OCI-LY7 (cell line): Measurements from ENCODE around the gene PDE2A. TPM values are rescaled to one million over a fixed set of nuclear protein-coding genes. Genes with fewer than 3 reads are reported as not detected.

Experiments
- BruUV-seq: library from RNA; stranded (reverse); fragments of 400-500 nt; replicated peaks from 2 replicates; lab custom pipeline; 2021; lab: Mats Ljungman, UMichigan
- CTCF ChIA-PET: fragments of 300-600 bp; sonication (Branson Sonifier 250); formaldehyde crosslinking; loops from one replicate; lab custom pipeline; 2022; ENCODE audit warnings: antibody characterized with exemption; ENCODE audit not compliant: unreplicated experiment; lab: Charles Lee
- POLR2A ChIA-PET: fragments of 300-600 bp; sonication (Branson Sonifier 250); formaldehyde crosslinking; loops from one replicate; lab custom pipeline; 2022; ENCODE audit warnings: antibody characterized with exemption; lab: Charles Lee
- DNase-seq: peaks from one replicate; pipeline ENCODE4 v3.0.0-alpha.2; 2015; ENCODE audit warnings: low spot score
- H2AFZ ChIP-seq: fragments of 200-600 bp; sonication (generic), shearing (Covaris generic); 2 replicates; pipeline ENCODE4 v1.6.1; 2014; ENCODE audit warnings: mild to moderate bottlenecking, antibody characterized with exemption, low read length, moderate library complexity
- H3K27ac ChIP-seq: fragments of 200-600 bp; sonication (generic); 2 replicates; pipeline ENCODE4 v1.5.1; 2014; ENCODE audit warnings: mixed run types, low read depth, mild to moderate bottlenecking, moderate library complexity, low read length, inconsistent platforms; ENCODE audit not compliant: poor library complexity, severe bottlenecking
- H3K36me3 ChIP-seq: fragments of 200-600 bp; sonication (generic); 2 replicates; pipeline ENCODE4 v1.6.1; 2014; ENCODE audit warnings: mild to moderate bottlenecking, antibody characterized with exemption, low read length, moderate library complexity, mixed read lengths; ENCODE audit not compliant: insufficient read depth
- H3K4me1 ChIP-seq: fragments of 200-600 bp; sonication (generic); 2 replicates; pipeline ENCODE4 v1.5.1; 2014; ENCODE audit warnings: mild to moderate bottlenecking, low read length; ENCODE audit not compliant: insufficient read depth, poor library complexity, severe bottlenecking
- H3K4me2 ChIP-seq: fragments of 200-600 bp; sonication (generic); 2 replicates; pipeline ENCODE4 v1.6.1; 2014; ENCODE audit warnings: mild to moderate bottlenecking, low read length
- H3K4me3 ChIP-seq: fragments of 200-600 bp; sonication (generic); 2 replicates; pipeline ENCODE4 v1.5.1; 2014; ENCODE audit warnings: mild to moderate bottlenecking, low read depth, low read length; ENCODE audit not compliant: poor library complexity, severe bottlenecking
- H3K79me2 ChIP-seq: fragments of 200-600 bp; sonication (generic); 2 replicates; pipeline ENCODE4 v1.6.1; 2016; ENCODE audit warnings: low read depth, mild to moderate bottlenecking, low read length, moderate library complexity, mixed read lengths; ENCODE audit not compliant: insufficient read depth
- H3K9me2 ChIP-seq: fragments of 200-600 bp; sonication (generic); 2 replicates; pipeline ENCODE4 v1.6.1; 2016; ENCODE audit warnings: mild to moderate bottlenecking, low read length, mixed read lengths; ENCODE audit not compliant: insufficient read depth
- H3K9me3 ChIP-seq: fragments of 200-600 bp; sonication (generic); 2 replicates; pipeline ENCODE4 v1.6.1; 2014; ENCODE audit warnings: mild to moderate bottlenecking, mixed run types, low read length, mixed read lengths
- H4K20me1 ChIP-seq: fragments of 200-600 bp; sonication (generic); 2 replicates; pipeline ENCODE4 v1.6.1; 2014; ENCODE audit warnings: mild to moderate bottlenecking, antibody characterized with exemption, low read length, moderate library complexity, mixed read lengths; ENCODE audit not compliant: insufficient read depth
- CTCF ChIP-seq: fragments of 200-600 bp; sonication (generic); conservative IDR thresholded peaks from 2 replicates; pipeline ENCODE4 v1.5.1; 2014; ENCODE audit warnings: mild to moderate bottlenecking, antibody characterized with exemption, low read length, moderate library complexity, mixed read lengths
- EZH2phosphoT487 ChIP-seq: fragments of 200-600 bp; sonication (generic); IDR thresholded peaks from 2 replicates; pipeline ENCODE4 v1.6.1; 2018; ENCODE audit warnings: low read depth, borderline replicate concordance, mild to moderate bottlenecking, mixed run types, antibody characterized with exemption, low read length, moderate library complexity, mixed read lengths
- intact Hi-C: fragments of 100-400 bp; cut with micrococcal nuclease; formaldehyde crosslinking; loops from one replicate; pipeline ENCODE4 v1.10.0; 2022; ENCODE audit not compliant: unreplicated experiment
- total RNA-seq, 2 experiments: library from RNA; depleted of rRNA in 1 of 2; stranded (reverse); fragments of >200 nt in 1 of 2; shearing (Covaris generic) in 1 of 2; gene quantifications; 2 replicates each; pipeline ENCODE4 v1.2.3, GENCODE V29; 2014 to 2022

PDE2A gene
- total RNA-seq, 2 experiments from 2014 or later = 0.68 TPM; not detected in 1

GRCh38 chr11:72591785-72592502, 82.3 kb downstream of the PDE2A start:
- Histone ChIP-seq H3K4me1 (peaks cover 28% of the 10 kb centered on the region), H3K27ac (no peak overlapping the region), H3K36me3 (no peaks in the 10 kb centered on the region), H3K4me3 (no peak overlapping the region), H3K9me3 (no peaks in the 10 kb centered on the region), H3K79me2 (no peaks in the 10 kb centered on the region), H4K20me1 (no peaks in the 10 kb centered on the region), H2AFZ (peak overlapping the region; percentile 39), H3K9me2 (no peaks in the 10 kb centered on the region), H3K4me2 (peak overlapping the region; percentile 59)
- intact Hi-C loops = no loop called here
- ChIA-PET CTCF (interaction anchor here (1.0 kb wide), 1 partner anchor 16 kb away, joined by 5 read pairs; no protein-coding TSS in a partner anchor), POLR2A (no interaction called here)
- BruUV-seq = no TSS peak
- TF ChIP-seq EZH2phosphoT487 (no peak), CTCF (no peak)
- DNase-seq = peak; percentile 83

- no peaks in the 10 kb centered on the region for H3K79me2 ChIP-seq
- POLR2A ChIA-PET = no interaction called here
- no peaks in the 10 kb centered on the region for H4K20me1 ChIP-seq
- no peak for TF ChIP-seq EZH2phosphoT487
- no peak for TF ChIP-seq CTCF
- CTCF ChIA-PET = no interaction called here
- peaks cover 28% of the 10 kb centered on the region for H3K4me1 ChIP-seq
- H3K36me3 ChIP-seq = no peaks in the 10 kb centered on the region
- no peak overlapping the region for H2AFZ ChIP-seq
- no peaks in the 10 kb centered on the region for H3K9me2 ChIP-seq
- no peak overlapping the region for H3K4me3 ChIP-seq
- no peak for DNase-seq
- no peaks in the 10 kb centered on the region for H3K9me3 ChIP-seq
- H3K27ac ChIP-seq = no peak overlapping the region
- H3K4me2 ChIP-seq = no peak overlapping the region
- intact Hi-C loops = no loop called here
- no TSS peak for BruUV-seq
Observed at GRCh38 chr11:72591023-72591422, 83.2 kb downstream of the PDE2A start.
